GM18868 (cell line): ENCODE measurements around the gene TXNL1.
A peak's percentile ranks its signal among the peaks of the same experiment; 100 is the strongest.
"Not testable (repeated sequence)": the region's sequence is repeated elsewhere in the genome, so short reads cannot be mapped to it uniquely, and the experiment has no call there.

Source experiments
- ATAC-seq: cut with Tn5 transposase; IDR thresholded peaks from one replicate; pipeline ENCODE4 v1.9.1; 2021; ENCODE audit warnings: mild to moderate bottlenecking, moderate library complexity; ENCODE audit not compliant: unreplicated experiment

TXNL1 gene

DNA sequence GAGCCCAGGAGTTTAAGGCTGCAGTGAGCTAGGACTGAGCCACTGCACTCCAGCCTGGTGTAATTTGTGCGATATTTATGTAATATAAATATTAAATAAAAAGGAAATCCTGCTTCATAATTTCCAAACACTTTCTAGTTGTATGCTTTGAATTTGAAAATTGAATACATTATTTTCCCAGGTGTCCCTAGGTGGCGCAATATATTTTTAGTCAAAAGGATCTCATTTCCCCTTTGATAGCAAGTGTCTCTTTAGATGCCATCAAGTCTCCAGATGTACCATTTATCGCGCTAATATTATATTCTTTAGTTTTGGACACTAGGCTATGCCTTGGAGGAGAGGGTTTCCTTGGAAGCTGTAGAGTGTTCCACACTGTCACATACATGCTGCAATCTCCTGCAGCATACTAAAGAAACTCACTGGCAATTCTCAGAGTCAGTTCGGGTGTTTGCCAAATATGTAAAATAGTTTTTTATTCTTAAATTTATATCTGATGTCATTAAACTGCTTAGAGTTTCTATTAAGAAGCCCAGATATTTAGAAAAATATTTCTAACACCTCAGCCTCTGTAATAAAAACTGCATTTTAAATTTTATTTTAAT is 7.1 kb upstream of the TXNL1 start:
- no peak for ATAC-seq

DNA sequence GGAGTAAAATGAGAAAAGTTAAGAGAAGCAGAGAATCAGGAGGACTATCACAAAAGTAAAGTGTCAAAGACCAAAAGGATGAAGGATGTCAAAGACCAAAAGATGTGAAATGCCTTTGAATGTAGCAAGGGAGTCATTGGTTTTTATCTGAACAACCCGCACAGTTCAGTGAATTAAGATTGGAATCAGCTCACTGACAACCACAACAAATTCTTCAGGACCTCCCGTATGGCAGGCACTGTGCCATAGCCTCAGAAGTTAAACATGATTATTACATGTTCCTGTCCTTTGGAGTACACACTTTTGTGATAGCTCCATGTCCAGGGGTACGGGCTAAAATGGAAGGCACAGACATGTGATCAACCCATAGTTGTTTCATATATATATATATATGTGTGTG is 5.0 kb upstream of the TXNL1 start:
- no peak for ATAC-seq

DNA sequence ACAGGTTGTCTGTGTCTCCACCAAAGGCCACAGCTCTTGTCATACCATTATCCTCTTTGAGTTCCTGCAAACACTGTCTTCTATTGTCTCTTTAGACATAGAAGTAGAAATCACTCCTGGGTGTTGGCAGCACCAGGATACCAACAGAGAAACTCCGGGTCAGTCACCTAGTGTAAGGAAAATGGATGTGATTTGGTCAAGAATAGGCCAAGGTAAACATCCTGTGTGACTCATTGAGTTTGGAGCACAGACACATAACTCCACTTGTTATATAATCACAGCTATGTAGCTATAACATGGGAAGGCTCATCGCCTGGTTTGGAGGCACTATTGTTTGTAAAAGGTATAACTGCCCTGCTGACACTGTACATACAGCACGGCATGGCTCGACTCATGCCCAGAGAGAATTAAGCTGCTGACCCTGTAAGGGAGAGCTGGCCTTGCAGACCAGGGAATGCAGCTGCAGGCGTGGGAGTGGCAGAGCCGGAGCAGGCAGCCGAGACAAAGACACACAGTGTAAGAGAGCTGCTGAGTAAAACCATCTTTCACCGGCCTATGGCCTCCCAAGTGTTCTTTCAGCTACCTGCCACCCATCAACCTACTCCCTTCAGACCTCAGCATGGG is 3.4 kb upstream of the TXNL1 start:
- no peak for ATAC-seq

DNA sequence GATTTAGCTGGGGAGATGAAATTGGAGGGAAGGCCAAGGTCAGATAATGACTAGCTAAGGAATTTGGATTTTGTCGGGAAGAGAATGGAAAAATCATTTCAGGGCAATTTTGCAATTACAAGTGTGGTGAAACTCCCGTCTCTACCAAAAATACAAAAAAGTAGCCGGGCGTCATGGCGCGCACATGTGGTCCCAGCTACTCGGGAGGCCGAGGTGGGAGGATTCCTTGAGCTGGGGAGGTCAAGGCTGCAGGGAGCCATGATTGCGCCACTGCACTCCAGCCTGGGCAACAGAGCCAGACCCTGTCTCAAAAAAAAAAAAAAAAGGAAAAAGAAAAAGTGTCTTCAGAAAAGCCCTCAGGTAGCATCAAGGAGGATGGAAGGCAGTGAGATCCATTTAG is 1.2 kb upstream of the TXNL1 start:
- no peak for ATAC-seq

DNA sequence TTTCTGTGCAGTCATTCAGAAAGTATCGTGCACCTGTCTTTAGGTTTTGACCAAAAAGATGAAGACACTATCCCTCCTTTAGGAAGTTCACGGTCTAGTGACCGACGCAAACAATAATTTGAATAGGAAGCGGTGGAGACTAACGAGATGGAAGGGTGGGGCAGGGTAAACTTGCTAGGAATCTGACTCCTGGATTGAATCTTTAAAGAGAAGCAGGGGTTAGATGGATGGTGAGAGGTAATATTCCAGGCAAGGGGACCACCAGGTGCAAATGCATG is 651 bp upstream of the TXNL1 start:
- ATAC-seq = no peak

DNA sequence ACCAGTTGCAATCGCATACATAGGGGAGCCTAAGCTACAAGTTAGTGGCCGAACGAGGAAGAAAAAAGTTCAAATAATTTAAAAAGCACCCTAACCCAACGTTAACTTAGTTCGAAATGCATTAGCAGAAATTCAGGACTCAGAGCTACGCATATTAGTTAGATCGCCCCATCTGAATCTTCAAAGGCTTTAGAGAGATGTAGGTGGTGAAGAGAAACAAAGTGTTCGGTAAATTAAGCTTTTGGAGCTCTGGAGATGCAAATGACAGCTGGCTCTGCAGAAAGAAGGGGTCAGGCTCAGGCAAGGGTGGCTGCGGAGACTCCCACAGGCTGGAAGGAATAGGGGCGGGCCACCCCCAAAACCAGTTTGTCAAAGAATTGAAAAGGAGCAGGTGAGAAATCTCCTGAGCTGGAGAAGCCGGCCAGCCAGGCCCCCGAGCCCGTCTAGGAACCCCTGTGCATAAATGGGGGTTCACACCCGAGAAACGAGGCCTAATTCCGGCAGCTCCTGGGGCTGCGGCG is 621 bp downstream of the TXNL1 start:
- peak; percentile 22 for ATAC-seq

DNA sequence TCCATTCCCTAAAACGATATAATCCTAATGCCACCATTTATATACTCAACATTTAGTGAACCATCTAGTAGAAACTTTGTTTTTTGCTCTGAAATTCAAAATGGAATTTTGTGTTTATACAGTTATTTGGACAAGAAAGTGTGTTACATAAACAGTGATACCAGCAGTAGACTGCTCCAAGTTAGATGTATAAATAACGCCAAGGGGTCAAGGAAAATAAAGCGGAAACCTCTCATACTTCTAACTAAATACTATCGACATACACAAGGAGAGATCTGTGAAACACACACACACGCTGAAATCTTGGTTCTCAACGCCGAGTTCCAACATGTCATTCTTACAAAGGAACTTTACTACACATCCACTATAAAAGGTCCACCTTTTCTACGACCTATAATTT is 1.2 kb downstream of the TXNL1 start:
- ATAC-seq = no peak

DNA sequence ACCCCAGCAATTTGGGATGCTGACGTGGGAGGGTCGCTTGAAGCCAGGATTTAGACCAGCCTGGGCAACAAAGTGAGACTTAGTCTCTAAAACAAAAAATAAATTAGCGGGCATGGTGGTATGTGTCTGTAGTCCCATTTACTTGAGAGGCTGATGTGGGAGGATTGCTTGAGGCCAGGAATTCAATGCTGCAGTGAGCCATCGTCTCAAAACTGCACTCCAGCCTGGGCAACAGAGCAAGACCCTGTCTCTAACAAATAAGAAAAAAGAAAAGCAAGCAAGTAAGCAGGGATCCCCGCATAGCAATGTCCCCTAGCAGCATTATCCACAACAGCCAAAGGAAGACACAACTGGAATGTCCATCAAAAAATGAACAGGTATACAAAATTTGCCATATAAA is 3.4 kb downstream of the TXNL1 start:
- ATAC-seq = no peak

DNA sequence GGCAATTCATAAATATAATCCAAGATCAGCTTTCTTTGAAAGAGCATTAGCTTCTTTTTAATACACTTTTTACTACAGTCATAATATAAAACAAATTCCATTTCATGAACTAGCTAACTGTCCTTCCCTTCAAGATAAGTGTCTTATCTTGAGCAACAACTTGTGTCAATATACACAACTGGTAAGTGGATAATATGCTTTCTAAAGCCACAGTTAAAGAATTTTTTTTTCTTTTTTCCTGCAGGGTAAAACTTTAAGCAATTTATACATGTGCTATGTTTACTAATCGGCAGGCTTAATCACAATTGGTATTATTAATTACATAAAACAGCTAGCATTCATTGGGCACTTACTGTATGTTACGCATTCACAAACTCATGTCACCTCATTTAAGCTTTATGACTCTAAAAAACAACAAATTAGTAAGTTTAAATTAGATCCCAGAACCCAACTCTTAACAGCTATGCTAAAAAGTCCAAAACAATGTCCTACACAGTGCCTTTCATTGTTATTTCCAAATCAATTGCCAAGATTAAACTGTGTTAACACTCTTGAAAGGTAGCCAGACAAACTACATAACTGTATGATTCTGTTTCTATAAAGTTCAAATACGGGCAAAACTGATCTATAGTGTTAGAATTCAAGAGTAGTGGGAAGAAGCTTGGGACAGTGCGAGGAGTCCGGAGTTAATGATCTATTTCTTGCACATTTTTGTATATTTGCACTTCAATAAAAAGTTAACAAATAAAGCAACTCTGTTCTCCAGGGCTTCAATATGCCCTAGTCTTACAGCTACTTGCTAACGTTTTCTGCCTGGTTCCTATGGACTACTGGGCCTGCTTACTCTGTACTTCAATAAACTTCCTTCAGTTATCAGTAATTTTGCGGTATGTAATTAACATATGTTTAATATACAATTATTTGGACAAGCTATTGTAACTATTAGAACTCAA is 6.0 kb downstream of the TXNL1 start:
- ATAC-seq = no peak

DNA sequence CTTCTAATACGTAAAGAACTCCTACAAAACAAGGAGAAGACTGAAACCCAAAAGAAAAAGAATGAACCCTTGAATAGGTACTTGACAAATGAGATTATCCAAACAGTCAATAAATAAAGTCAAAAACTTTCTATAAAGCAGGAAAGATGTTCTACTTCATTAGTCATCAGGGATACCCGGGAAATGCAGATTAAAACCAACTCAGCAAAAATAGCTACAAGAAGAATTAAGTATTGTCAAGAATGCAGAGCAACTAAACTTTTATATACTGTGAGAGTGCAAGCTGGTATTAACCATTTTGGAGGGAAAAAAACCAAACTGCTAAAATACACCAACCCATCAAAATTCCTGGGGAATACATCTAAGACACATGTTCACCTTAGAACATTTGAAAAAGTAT is 10.4 kb downstream of the TXNL1 start:
- ATAC-seq = no peak

DNA sequence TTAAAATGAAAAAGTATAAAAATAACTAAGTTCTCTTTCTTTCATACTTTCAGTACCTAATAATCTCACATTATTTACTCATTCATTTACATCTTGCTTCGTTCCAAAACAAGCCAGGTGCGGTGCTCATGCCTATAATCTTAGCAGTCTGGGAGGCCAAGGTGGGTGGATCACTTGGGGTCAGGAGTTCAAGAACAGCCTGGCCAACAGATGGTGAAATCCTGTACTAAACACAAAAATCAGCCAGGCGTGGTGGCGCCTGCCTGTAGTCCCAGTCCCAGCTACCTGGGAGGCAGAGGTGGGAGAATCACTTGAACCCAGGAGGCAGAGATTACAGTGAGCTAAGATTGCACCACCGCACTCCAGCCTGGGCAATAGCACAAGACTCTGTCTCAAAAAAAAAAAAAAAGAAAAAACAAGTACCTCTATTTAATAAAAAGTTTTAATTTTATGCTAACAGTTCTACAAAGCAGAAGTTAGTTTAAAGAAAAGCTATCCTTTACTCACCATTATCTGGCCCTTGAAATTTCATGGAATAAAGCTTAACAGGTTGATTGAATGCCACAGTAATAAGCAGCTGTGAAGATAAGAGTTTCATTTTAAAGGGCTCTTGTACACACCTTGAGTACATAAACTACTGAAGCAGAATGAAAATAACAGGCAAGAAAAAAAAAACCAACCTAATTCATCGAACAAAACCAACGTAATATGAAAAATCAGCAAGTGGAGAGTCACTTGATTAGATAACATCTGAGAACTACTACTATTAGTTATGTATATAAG is 22.5 kb downstream of the TXNL1 start:
- no peak for ATAC-seq

DNA sequence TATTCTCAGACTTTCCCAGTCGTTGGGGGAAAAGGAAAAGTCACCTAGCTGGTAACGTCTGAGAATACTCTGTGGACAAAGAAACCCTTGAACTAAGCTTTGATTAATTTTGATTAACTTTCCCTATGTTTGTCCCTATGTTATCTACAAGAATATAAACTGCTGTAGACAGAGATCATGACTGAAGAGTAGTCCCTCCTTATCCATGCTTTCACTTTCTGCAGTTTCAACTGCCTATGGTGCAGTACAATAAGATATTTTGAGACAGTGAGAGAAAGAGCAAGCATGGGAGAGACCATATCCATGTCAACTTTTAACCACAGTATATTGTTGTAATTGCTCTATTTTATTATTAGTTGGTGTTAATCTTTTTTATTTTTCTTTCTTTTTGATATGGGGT is 31.8 kb downstream of the TXNL1 start:
- no peak for ATAC-seq

DNA sequence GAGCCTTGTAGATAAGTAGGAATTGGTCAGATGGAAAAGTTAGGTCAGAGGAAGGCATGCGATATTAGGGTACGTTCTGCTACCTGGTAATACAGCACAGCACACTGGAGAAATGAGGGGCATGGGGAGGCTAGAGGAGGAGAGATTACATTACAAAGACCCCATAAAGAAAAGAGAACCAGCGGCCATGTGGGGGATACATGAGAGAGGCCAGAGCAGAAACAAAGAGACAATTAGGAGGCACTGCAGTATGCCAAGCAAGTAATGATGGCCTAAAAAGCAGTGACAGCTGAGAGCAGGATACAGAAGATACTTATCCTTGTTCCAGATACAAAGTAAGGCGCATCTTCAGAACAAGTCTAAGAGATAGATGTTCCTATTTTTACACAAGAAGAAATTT is 40.0 kb downstream of the TXNL1 start:
- ATAC-seq = no peak

DNA sequence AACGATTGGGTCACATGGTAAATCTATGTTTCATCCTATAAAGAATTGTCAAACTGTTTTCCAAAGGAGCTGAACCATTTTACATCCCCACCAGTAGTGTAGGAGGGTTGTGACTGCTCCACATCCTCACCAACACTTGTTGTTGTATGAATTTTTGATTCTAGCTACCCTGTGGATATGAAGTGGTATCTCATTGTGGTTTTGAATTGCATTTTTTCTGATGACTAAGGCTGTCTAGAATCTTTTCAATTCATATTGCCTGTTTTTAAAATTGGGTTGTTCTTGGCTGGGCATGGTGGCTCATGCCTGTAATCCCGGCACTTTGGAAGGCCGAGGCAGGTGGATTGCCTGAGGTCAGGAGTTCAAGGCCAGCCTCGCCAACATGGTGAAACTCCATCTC is 44.5 kb downstream of the TXNL1 start:
- no peak for ATAC-seq

DNA sequence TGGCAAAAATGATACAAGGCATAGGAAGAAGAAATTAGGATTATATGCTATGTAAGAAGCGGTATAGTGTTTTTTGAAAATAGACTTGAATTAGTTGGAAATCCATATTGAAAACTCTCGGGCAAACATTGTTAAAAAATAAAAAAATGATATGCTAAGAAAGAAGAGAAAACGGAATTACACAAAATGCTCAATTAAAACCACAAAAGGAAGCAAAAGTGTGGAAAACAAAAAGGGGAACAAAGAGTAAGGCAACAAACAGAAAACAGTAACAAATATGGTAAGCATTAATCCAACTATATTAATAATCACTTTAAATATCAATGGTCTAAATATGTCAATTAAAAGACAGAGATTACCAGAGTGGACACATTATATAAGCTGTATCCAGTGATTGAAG is 58.4 kb downstream of the TXNL1 start:
- no peak for ATAC-seq

DNA sequence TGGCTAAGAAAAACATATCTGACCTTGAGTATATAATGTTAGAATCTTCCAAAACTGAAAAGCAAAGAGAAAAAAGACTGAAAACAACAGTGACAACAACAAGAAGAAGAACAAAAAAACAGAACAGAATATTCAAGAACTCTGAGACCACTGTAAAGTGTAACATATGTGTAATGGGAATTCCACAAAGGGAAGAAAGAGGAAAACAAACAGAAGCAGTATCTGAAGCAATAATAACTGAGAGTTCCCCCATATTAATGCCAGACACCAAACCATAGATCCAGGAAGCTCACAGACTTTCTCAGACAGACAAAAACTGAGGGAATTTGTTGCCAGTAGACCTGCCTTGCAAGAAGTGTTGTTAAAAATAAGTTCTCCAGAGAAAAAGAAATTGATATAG is 58.9 kb downstream of the TXNL1 start:
- no peak for ATAC-seq

DNA sequence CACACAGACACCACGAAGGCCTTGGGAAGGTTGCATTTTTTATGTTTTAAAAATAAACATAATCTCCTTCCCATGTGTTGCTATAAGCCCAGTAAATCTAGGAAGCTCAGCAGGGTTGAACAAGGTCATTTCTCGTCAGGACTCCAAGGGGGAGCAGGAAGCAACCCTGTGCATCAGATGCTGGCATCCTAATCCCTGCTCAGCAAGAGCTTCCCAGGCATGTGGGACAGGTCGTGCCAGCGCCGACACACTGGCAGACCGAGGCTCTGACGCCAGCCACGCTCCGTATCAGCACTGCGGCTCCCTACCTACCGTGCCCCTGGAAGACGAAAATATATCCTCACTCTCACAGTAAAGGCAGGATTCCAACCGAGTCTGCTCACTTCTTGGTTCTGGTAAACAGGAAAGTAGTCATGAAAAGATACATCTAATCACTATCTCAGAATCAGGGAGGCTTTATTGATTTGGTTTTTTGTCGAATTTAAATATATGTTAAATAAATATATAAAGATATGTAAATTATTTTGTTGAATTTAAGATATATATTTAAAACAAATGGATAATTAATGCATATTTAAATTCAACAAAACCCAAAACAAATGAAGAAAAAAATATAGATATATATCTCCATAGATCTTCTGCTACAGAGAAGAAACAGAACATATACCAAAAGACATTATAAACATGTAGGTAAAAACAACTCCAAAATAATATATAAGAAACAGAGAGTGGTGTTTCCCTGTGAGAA is 61.4 kb downstream of the TXNL1 start:
- no peak for ATAC-seq

DNA sequence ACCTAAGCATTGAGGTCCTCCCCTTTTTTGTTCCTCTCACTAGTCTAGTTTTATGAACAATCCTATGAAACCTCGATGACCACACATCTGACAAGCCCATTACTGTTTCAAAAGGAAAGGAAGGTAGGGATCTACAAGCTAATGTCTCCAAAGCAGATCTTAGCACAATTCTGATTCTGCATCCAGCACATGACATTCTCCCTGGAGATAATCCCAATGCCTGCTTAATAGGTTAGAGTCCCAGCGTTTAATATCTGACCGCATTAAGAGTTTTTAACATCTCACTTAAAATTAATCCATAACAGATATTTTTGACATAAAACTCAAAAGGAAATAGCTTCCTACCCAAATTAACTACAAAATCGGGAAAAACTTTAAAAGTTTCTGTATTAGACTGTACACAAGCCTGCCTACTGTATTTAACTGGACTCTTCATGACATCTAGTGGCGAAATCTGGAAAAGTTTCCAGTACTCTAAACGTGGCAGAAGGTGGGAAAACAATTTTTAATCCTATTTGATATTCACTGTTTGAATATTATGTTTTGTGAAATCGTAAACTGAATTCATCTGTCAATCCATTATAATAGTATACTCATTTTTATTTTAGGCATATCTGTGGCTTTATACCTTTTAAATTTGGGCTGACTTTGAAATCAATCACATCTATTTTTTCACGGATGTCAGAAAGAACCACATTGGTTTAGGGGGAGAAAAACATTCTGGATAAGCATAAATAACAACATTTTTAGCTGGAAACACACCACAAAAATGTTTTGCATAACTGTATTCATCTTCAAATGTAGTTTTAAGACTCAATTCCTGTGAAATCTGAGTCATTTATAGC is 62.4 kb downstream of the TXNL1 start:
- ATAC-seq = peak; percentile 84

DNA sequence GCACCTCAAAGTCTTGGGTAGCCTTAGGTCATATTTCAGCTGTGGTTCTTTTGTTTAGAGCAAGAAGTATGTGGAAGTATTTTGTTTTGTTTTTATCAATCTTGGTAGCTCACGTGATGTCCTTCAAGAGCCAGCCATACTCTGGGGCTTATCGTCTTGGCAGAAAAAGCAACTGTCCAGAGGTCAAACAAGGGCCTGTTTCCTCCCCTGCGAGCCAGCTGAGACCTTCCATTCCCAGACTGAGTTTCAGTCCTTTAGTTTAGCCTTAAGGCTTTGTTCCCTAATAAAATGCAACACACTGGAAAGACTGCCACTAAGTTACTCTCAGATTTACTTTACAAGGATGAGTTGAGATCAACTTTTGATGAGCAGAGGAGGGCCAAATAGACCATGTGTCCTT is 63.5 kb downstream of the TXNL1 start:
- no peak for ATAC-seq

DNA sequence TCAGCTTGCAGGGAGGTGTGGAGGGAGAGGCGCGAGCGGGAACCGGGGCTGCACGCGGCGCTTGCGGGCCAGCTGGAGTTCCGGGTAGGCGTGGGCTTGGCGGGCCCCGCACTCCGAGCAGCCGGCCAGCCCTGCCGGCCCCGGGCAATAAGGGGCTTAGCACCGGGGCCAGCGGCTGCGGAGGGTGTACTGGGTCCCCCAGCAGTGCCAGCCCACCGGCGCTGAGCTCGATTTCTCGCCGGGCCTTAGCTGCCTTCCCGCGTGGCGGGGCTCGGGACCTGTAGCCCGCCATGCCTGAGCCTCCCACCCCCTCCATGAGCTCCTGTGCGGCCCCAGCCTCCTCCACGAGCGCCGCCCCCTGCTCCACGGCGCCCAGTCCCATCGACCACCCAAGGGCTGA is 66.1 kb downstream of the TXNL1 start:
- not testable (repeated sequence) for ATAC-seq
